HCT116 (cell line): ENCODE data around the gene ATP2C1. TPM values are rescaled to one million over a fixed set of nuclear protein-coding genes. Genes with fewer than 3 reads are reported as not detected.

ENCODE experiments used
- ATAC-seq: fragments of 200-7000 bp; cut with Tn5 transposase; 2 replicates; pipeline ENCODE4 v1.9.1; 2020; ENCODE audit warnings: mild to moderate bottlenecking, moderate library complexity
- BruUV-seq: library from RNA; stranded (reverse); fragments of 400-500 nt; replicated peaks from 2 replicates; lab custom pipeline; 2021; lab: Mats Ljungman, UMichigan
- CTCF ChIA-PET: fragments of 300-600 bp; sonication (Branson Sonifier 250); formaldehyde crosslinking; loops from one replicate; lab custom pipeline; 2021; ENCODE audit warnings: antibody characterized with exemption; lab: Charles Lee
- POLR2A ChIA-PET: fragments of 300-600, 350-600 bp; sonication (Branson Sonifier 250); formaldehyde crosslinking; loops from one replicate; lab custom pipeline; 2021; ENCODE audit warnings: antibody characterized with exemption; lab: Charles Lee
- RAD21 ChIA-PET, 2 experiments: fragments of 300-600 bp; sonication (Branson Sonifier 250); formaldehyde crosslinking; loops; one replicate each; lab custom pipeline; 2023; ENCODE audit warnings: low total read pairs in 2 of 2; ENCODE audit not compliant: uncharacterized antibody in 2 of 2, unreplicated experiment in 2 of 2, low non-redundant PET in 1 of 2; lab: Charles Lee
- DNase-seq: peaks from one replicate; pipeline ENCODE4 v3.0.0-alpha.2; 2010; ENCODE audit warnings: low read depth, low spot score
- H2AFZ ChIP-seq: fragments of 200-600 bp; shearing (Covaris generic), sonication (generic); 2 replicates; pipeline ENCODE4 v1.6.1; 2017; ENCODE audit warnings: low read depth, mixed run types, mixed read lengths, antibody characterized with exemption, low read length; ENCODE audit not compliant: poor library complexity, severe bottlenecking
- H3K27ac ChIP-seq: 2 replicates; pipeline ENCODE4 v1.5.1; 2012; ENCODE audit warnings: low read depth, low read length
- H3K27me3 ChIP-seq: fragments of 200-600 bp; sonication (generic); 2 replicates; pipeline ENCODE4 v1.6.1; 2016; ENCODE audit warnings: mixed run types, low read length, mixed read lengths; ENCODE audit not compliant: insufficient read depth
- H3K36me3 ChIP-seq, 2 experiments: fragments of 200-500 bp in 1 of 2; fragments of 200-600 bp in 1 of 2; sonication (Bioruptor generic) in 1 of 2; sonication (generic) in 1 of 2; 2 replicates each; pipeline versions ENCODE4 v1.5.1 to v1.6.1; 2014 to 2016; ENCODE audit warnings: low read length in 2 of 2, inconsistent platforms in 1 of 2, mixed read lengths in 1 of 2, mixed run types in 1 of 2; ENCODE audit not compliant: insufficient read depth in 2 of 2, control insufficient read depth in 1 of 2
- H3K4me1 ChIP-seq, 2 experiments: fragments of 200-600 bp in 1 of 2; sonication (generic) in 1 of 2; 2 replicates each; pipeline versions ENCODE4 v1.5.1 to v1.6.1; 2012 to 2017; ENCODE audit warnings: low read length in 2 of 2, inconsistent platforms in 1 of 2, mild to moderate bottlenecking in 1 of 2, mixed read lengths in 1 of 2, mixed run types in 1 of 2, moderate library complexity in 1 of 2; ENCODE audit not compliant: insufficient read depth in 2 of 2, control insufficient read depth in 1 of 2
- H3K4me2 ChIP-seq: fragments of 200-600 bp; sonication (generic); 2 replicates; pipeline ENCODE4 v1.6.1; 2017; ENCODE audit warnings: mixed run types, low read length, mixed read lengths
- H3K4me3 ChIP-seq, 2 experiments: fragments of 200-600 bp in 1 of 2; sonication (generic) in 1 of 2; replicated peaks in 1 of 2; 2 replicates each; pipeline ENCODE4 v1.5.1; 2011 to 2016; ENCODE audit warnings: low read length in 2 of 2, control low read depth in 1 of 2, low read depth in 1 of 2, mild to moderate bottlenecking in 1 of 2, mixed read lengths in 1 of 2, mixed run types in 1 of 2
- H3K79me2 ChIP-seq: fragments of 200-600 bp; sonication (generic); 2 replicates; pipeline ENCODE4 v1.6.1; 2017; ENCODE audit warnings: mild to moderate bottlenecking, mixed run types, low read length, moderate library complexity, mixed read lengths; ENCODE audit not compliant: insufficient read depth
- H3K9ac ChIP-seq: fragments of 200-600 bp; sonication (generic); 2 replicates; pipeline ENCODE4 v1.6.1; 2016; ENCODE audit warnings: low read length, mixed read lengths
- H3K9me2 ChIP-seq: fragments of 200-600 bp; sonication (generic), shearing (Covaris generic); 2 replicates; pipeline ENCODE4 v1.6.1; 2017; ENCODE audit warnings: mixed run types, mild to moderate bottlenecking, moderate library complexity; ENCODE audit not compliant: insufficient read depth
- H3K9me3 ChIP-seq, 2 experiments: fragments of 200-500 bp in 1 of 2; fragments of 200-600 bp in 1 of 2; sonication (Bioruptor generic) in 1 of 2; sonication (generic) in 1 of 2; 2 replicates each; pipeline ENCODE4 v1.6.1; 2014 to 2017; ENCODE audit warnings: low read length in 2 of 2, mixed read lengths in 2 of 2, inconsistent platforms in 1 of 2, low read depth in 1 of 2, mild to moderate bottlenecking in 1 of 2, mixed run types in 1 of 2, moderate library complexity in 1 of 2; ENCODE audit not compliant: control insufficient read depth in 1 of 2, insufficient read depth in 1 of 2
- H4K20me1 ChIP-seq: fragments of 200-600 bp; sonication (generic), shearing (Covaris generic); 2 replicates; pipeline ENCODE4 v1.6.1; 2017; ENCODE audit warnings: mixed run types, mild to moderate bottlenecking, moderate library complexity; ENCODE audit not compliant: insufficient read depth
- CEBPB ChIP-seq: IDR thresholded peaks from 2 replicates; pipeline ENCODE4 v1.6.1; 2012; ENCODE audit warnings: low read depth
- ELF1 ChIP-seq: IDR thresholded peaks from 2 replicates; pipeline ENCODE4 v1.6.1; 2012; ENCODE audit warnings: low read depth, borderline replicate concordance
- EZH2phosphoT487 ChIP-seq: fragments of 200-600 bp; IDR thresholded peaks from 2 replicates; pipeline ENCODE4 v1.6.1; 2018; ENCODE audit warnings: antibody characterized with exemption, borderline replicate concordance
- FOSL1 ChIP-seq: IDR thresholded peaks from 2 replicates; pipeline ENCODE4 v1.6.1; 2012; ENCODE audit warnings: low read depth
- POLR2AphosphoS5 ChIP-seq: IDR thresholded peaks from 2 replicates; pipeline ENCODE4 v1.6.1; 2011; ENCODE audit warnings: mild to moderate bottlenecking, low read depth, low read length, moderate library complexity
- RAD21 ChIP-seq: IDR thresholded peaks from 2 replicates; pipeline ENCODE4 v1.6.1; 2012; ENCODE audit warnings: low read depth, mild to moderate bottlenecking
- ZNF274 ChIP-seq: fragments of 200-500 bp; sonication (Bioruptor generic); IDR thresholded peaks from 2 replicates; pipeline ENCODE4 v1.6.1; 2014; ENCODE audit warnings: mild to moderate bottlenecking, low read depth, low read length, inconsistent platforms
- intact Hi-C: fragments of 100-400 bp; cut with micrococcal nuclease; formaldehyde crosslinking; loops from 2 replicates; pipeline ENCODE4 v1.10.0; 2022
- total RNA-seq: library from RNA; stranded (reverse); gene quantifications from one replicate; pipeline ENCODE4 v1.2.1, GENCODE V29; 2021; ENCODE audit not compliant: unreplicated experiment
- TF ChIP-seq, protein P1 (sequence below): IDR thresholded peaks from 2 replicates; pipeline ENCODE4 v1.6.1; 2012; ENCODE audit warnings: low read depth
- TF ChIP-seq, protein P2 (sequence below): IDR thresholded peaks from 2 replicates; pipeline ENCODE4 v1.6.1; 2012

ATP2C1 gene
- total RNA-seq, 1 experiment from 2014 or later, result 69.1 TPM

DNA sequence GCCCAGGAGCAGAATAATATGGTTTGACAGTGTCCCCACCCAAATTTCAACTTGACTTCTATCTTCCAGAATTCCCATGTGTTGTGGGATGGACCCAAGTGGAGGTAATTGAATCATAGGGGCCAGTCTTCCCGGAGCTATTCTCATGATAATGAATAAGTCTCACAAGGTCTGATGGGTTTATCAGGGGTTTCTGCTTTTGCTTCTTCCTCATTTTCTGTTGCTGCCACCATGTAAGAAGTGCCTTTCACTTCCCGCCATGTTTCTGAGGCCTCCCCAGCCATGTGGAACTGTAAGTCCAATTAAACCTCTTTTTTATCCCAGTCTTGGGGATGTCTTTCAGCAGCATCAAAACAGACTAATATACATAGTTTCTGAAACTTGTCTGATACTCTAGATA, 28.4 kb upstream of the ATP2C1 start:
- Histone ChIP-seq H3K27me3 (0 out of 2 replicates have a peak, but pooled peaks cover 1% of the 10 kb centered on the region), H3K9me3 (no peaks in the 10 kb centered on the region), H3K4me3 (no peak overlapping the region), H3K79me2 (no peaks in the 10 kb centered on the region)
- BruUV-seq, result no TSS peak
- POLR2A ChIA-PET, result no interaction called here
- no peak for TF ChIP-seq RAD21
- no peak for TF ChIP-seq EZH2phosphoT487
- TF ChIP-seq ZNF274, result no peak
- TF ChIP-seq, protein P1, sequence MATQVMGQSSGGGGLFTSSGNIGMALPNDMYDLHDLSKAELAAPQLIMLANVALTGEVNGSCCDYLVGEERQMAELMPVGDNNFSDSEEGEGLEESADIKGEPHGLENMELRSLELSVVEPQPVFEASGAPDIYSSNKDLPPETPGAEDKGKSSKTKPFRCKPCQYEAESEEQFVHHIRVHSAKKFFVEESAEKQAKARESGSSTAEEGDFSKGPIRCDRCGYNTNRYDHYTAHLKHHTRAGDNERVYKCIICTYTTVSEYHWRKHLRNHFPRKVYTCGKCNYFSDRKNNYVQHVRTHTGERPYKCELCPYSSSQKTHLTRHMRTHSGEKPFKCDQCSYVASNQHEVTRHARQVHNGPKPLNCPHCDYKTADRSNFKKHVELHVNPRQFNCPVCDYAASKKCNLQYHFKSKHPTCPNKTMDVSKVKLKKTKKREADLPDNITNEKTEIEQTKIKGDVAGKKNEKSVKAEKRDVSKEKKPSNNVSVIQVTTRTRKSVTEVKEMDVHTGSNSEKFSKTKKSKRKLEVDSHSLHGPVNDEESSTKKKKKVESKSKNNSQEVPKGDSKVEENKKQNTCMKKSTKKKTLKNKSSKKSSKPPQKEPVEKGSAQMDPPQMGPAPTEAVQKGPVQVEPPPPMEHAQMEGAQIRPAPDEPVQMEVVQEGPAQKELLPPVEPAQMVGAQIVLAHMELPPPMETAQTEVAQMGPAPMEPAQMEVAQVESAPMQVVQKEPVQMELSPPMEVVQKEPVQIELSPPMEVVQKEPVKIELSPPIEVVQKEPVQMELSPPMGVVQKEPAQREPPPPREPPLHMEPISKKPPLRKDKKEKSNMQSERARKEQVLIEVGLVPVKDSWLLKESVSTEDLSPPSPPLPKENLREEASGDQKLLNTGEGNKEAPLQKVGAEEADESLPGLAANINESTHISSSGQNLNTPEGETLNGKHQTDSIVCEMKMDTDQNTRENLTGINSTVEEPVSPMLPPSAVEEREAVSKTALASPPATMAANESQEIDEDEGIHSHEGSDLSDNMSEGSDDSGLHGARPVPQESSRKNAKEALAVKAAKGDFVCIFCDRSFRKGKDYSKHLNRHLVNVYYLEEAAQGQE, result no peak
- TF ChIP-seq POLR2AphosphoS5, result no peak
- TF ChIP-seq, protein P2, sequence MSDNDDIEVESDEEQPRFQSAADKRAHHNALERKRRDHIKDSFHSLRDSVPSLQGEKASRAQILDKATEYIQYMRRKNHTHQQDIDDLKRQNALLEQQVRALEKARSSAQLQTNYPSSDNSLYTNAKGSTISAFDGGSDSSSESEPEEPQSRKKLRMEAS, result no peak
- no peak for TF ChIP-seq FOSL1
- no peak for TF ChIP-seq CEBPB
- no peak for TF ChIP-seq ELF1
- TF ChIP-seq, all 23 proteins: peak for 0
- Histone ChIP-seq H3K9me2 (no peaks in the 10 kb centered on the region), H3K36me3 (no peaks in the 10 kb centered on the region), H3K9ac (no peak overlapping the region), H3K4me2 (no peak overlapping the region), H3K4me1 (no peaks in the 10 kb centered on the region), H4K20me1 (no peaks in the 10 kb centered on the region), H2AFZ (no peak overlapping the region), H3K27ac (no peak overlapping the region)
- RAD21 ChIA-PET, result no interaction called here
- ATAC-seq (no peak), DNase-seq (no peak)
- intact Hi-C loops, result no loop called here
- CTCF ChIA-PET, result no interaction called here
